IPS DF 6.9 (cell line): ENCODE measurements around the gene S100A13.
"Not testable (repeated sequence)": the region's sequence is repeated elsewhere in the genome, so short reads cannot be mapped to it uniquely, and the experiment has no call there.

Source experiments
- DNase-seq: peaks from one replicate; pipeline ENCODE4 v3.0.0-alpha.2; 2013; ENCODE audit warnings: low read depth, low spot score
- H3K27ac ChIP-seq: one replicate; pipeline ENCODE4 v1.5.1; 2013; ENCODE audit warnings: low read length, control low read depth
- H3K27me3 ChIP-seq: 2 replicates; pipeline ENCODE4 v1.6.1; 2013; ENCODE audit warnings: mild to moderate bottlenecking, low read length; ENCODE audit not compliant: control insufficient read depth, insufficient read depth
- H3K36me3 ChIP-seq: 2 replicates; pipeline ENCODE4 v1.6.1; 2013; ENCODE audit warnings: low read length; ENCODE audit not compliant: control insufficient read depth, insufficient read depth
- H3K4me1 ChIP-seq: 2 replicates; pipeline ENCODE4 v1.6.1; 2013; ENCODE audit warnings: low read length; ENCODE audit not compliant: control insufficient read depth, insufficient read depth
- H3K4me3 ChIP-seq: 2 replicates; pipeline ENCODE4 v1.5.1; 2013; ENCODE audit warnings: mild to moderate bottlenecking, low read length
- H3K9me3 ChIP-seq: 2 replicates; pipeline ENCODE4 v1.6.1; 2013; ENCODE audit warnings: low read length, inconsistent platforms; ENCODE audit not compliant: control insufficient read depth, insufficient read depth
- WGBS: extraction: QIAGEN DNeasy Blood & Tissue Kit; methylation state at CpG from one replicate; pipeline ENCODE4 v1.1.7; 2013; ENCODE audit warnings: mixed read lengths, missing lambda C conversion rate; ENCODE audit not compliant: insufficient read length, insufficient coverage; 5-methylcytosine and 5-hydroxymethylcytosine counted together

Gene S100A13

DNA sequence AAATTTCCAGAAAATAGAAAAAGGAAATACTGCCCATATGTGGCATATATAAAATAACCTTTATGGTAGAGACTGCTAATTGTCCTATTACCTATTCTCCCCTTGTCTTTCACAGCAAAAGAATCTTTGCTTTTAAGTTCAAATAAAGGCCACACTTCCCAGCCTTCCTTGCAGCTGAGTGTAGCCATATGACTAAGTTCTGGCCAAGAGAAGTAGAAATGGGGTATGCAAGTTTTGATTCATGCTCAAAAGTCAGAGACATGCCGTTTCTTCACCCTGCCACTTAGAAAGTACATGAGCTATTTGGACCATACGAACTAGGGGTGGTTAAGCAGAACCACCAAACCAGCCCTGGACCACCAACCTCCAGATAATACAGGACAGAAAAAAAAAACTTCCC lies 43.3 kb downstream of the S100A13 start:
- H3K36me3 ChIP-seq: no peaks in the 10 kb centered on the region
- no CpG with 5 or more reads among the region's 2 CpGs for WGBS
- DNase-seq: no peak
- no peaks in the 10 kb centered on the region for H3K9me3 ChIP-seq
- no peaks in the 10 kb centered on the region for H3K4me1 ChIP-seq
- H3K27me3 ChIP-seq: no peaks in the 10 kb centered on the region
- H3K27ac ChIP-seq: no peak overlapping the region
- no peak overlapping the region for H3K4me3 ChIP-seq

DNA sequence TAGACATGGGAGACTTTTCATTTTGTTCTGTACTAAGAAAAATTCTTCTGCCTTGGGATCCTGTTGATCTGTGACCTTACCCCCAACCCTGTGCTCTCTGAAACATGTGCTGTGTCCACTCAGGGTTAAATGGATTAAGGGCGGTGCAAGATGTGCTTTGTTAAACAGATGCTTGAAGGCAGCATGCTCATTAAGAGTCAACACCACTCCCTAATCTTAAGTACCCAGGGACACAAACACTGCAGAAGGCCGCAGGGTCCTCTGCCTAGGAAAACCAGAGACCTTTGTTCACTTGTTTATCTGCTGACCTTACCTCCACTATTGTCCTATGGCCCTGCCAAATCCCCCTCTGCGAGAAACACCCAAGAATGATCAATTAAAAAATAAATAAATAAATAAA lies 43.8 kb downstream of the S100A13 start:
- not testable (repeated sequence) for DNase-seq, H3K27me3 ChIP-seq
- WGBS: no CpG with 5 or more reads among the region's 3 CpGs

DNA sequence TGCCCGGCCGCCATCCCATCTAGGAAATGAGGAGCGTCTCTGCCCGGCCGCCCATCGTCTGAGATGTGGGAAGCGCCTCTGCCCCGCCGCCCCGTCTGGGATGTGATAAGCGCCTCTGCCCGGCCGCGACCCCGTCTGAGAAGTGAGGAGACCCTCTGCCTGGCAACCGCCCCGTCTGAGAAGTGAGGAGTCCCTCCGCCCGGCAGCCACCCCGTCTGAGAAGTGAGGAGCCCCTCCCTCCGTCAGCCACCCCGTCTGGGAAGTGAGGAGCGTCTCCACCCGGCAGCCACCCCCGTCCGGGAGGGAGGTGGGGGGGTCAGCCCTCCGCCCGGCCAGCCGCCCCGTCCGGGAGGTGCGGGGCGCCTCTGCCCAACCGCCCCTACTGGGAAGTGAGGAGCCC lies 44.5 kb downstream of the S100A13 start:
- not testable (repeated sequence) for DNase-seq, H3K4me3 ChIP-seq, H3K4me1 ChIP-seq, H3K27me3 ChIP-seq, H3K27ac ChIP-seq, H3K36me3 ChIP-seq, H3K9me3 ChIP-seq
- no CpG with 5 or more reads among the region's 34 CpGs for WGBS

More for the DNA sequence above, 43.8 kb downstream of the S100A13 start:
- not testable (repeated sequence) for H3K9me3 ChIP-seq, H3K27ac ChIP-seq, H3K36me3 ChIP-seq, H3K4me1 ChIP-seq, H3K4me3 ChIP-seq

DNA sequence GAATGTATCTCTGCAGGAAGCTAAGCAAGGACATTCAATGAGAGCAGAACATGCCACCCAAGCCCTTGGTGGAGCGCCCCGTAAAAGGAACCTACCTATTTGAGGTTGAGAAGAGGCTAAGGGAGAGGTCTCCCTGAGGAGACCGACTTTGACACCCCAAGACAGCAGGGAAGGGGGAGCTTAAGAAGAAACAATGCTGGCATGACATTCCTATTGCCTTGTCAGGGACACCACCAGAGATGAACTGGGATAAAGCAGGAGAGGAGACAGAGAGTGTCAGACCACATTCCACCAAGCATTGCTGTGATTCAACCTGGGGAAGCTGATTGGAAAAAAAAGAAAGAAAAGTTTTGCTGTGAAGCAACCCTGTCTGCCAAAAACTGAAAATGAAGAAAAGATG lies 48.4 kb downstream of the S100A13 start:
- Histone ChIP-seq H3K4me1 (no peaks in the 10 kb centered on the region), H3K27me3 (no peaks in the 10 kb centered on the region), H3K4me3 (no peak overlapping the region), H3K9me3 (no peaks in the 10 kb centered on the region), H3K27ac (no peak overlapping the region), H3K36me3 (no peaks in the 10 kb centered on the region)
- no peak for DNase-seq
- WGBS: no CpG with 5 or more reads among the region's 3 CpGs

DNA sequence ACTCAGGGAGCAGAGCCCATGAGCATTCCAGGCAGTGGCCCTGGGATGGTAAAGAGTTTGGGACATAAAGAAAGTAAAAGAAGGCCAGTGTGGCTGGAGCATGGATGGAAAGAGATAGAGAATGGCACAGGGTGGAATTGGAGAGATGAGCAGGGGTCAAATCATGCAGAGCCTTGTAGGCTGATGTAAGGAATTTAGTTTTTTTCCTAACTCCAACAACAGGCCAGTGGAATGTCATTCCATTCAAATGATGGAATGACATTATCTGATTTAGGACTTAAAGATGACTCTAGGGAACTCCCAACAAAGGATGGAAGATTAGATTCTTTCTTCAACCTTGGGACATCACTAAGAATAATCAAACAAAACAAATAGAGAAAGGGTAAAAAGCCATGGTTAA lies 48.8 kb downstream of the S100A13 start:
- DNase-seq: no peak
- Histone ChIP-seq H3K4me1 (no peaks in the 10 kb centered on the region), H3K27me3 (no peaks in the 10 kb centered on the region), H3K27ac (no peak overlapping the region), H3K36me3 (no peaks in the 10 kb centered on the region), H3K4me3 (no peak overlapping the region), H3K9me3 (no peaks in the 10 kb centered on the region)

DNA sequence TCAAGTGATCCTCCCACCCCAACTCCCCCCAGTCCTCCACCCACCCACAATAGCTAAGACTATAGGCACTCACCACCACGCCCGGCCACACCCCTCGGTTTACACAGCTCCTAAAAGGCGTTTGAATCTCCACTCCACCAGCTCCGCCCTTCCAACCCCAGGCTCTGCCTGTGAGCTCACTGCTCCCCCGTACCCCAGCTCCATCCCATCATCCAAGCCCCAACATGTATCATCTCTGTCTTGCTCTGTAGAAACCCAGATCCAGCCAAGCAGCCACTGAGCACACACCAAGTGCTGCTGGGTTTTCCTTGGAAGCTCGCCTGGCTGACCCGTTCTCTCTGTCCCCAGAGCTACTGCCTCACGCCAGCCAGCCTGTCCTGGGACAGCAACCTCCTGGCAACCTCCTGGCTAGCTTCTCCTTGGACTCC lies 49.7 kb downstream of the S100A13 start:
- Histone ChIP-seq H3K27ac (no peak overlapping the region), H3K4me1 (no peaks in the 10 kb centered on the region), H3K9me3 (no peaks in the 10 kb centered on the region), H3K36me3 (no peaks in the 10 kb centered on the region), H3K27me3 (no peaks in the 10 kb centered on the region), H3K4me3 (no peak overlapping the region)
- DNase-seq: no peak
- WGBS: no CpG with 5 or more reads among the region's 9 CpGs

DNA sequence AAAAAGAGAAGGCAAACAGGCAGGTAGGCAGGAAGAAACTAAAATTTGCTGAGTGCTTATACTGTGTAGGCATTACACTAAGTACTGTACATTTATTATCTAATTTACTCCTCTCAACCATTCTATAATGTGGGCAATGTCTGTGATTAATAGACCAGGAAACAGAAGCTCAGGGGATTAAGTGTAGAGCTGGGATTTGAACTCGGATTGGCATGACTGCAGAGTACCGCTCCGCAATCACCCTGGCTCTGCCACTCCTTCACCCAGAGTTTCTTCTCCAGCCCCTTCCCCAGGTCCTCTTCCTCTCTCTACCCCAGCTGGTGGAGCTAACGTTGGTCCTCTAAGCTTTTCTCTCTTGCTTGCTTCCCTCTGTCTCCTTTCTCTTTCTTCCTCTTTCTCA lies 50.2 kb downstream of the S100A13 start:
- Histone ChIP-seq H3K4me1 (no peaks in the 10 kb centered on the region), H3K9me3 (no peaks in the 10 kb centered on the region), H3K36me3 (no peaks in the 10 kb centered on the region), H3K4me3 (no peak overlapping the region), H3K27ac (no peak overlapping the region), H3K27me3 (no peaks in the 10 kb centered on the region)
- no peak for DNase-seq
- WGBS: no CpG with 5 or more reads among the region's 4 CpGs

DNA sequence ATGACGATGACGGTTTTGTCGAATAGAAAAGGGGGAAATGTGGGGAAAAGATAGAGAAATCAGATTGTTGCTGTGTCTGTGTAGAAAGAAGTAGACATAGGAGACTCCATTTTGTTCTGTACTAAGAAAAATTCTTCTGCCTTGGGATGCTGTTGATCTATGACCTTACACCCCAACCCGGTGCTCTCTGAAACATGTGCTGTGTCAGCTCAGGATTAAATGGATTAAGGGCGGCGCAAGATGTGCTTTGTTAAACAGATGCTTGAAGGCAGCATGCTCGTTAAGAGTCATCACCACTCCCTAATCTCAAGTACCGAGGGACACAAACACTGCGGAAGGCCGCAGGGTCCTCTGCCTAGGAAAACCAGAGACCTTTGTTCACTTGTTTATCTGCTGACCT lies 51.8 kb downstream of the S100A13 start:
- H3K36me3 ChIP-seq, H3K9me3 ChIP-seq, H3K4me3 ChIP-seq, H3K27ac ChIP-seq, H3K4me1 ChIP-seq, H3K27me3 ChIP-seq, DNase-seq: not testable (repeated sequence)
- no CpG with 5 or more reads among the region's 10 CpGs for WGBS

DNA sequence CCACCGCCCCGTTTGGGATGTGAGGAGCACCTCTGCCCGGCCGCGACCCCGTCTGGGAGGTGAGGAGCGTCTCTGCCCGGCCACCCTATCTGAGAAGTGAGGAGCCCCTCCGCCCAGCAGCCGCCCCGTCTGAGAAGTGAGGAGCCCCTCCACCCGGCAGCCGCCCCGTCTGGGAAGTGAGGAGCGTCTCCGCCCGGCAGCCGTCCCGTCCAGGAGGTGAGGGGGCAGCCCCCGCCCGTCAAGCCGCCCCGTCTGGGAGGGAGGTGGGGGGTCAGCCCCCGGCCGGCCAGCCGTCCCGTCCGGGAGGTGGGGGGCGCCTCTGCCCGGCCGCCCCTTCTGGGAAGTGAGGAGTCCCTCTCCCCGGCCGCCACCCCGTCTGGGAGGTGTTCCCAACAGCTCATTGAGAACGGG lies 52.2 kb downstream of the S100A13 start:
- not testable (repeated sequence) for H3K27me3 ChIP-seq, H3K27ac ChIP-seq, H3K9me3 ChIP-seq, H3K36me3 ChIP-seq, H3K4me1 ChIP-seq, H3K4me3 ChIP-seq, DNase-seq
- no CpG with 5 or more reads among the region's 35 CpGs for WGBS

DNA sequence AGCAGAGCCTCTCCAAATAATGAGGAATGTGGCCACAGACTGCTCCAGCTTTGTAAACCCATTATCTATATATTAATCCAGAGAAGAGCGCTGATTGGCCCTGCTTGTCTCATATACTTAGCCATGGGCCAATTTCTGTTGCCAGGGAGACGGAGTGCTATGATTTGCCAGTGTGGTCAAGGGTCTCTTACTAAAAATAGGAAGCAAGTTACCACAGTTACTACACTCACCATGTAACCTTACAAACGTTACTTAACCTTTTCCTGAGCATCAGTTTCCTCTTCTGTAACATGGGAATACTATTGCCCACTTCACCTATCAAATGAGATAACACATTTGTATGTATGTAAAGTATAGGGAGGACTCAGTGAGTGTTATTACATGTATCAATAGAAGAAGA lies 54.0 kb downstream of the S100A13 start:
- WGBS: no CpG with 5 or more reads among the region's 3 CpGs
- no peaks in the 10 kb centered on the region; the same call in 1 of the 2 replicates for H3K4me1 ChIP-seq
- no peak overlapping the region for H3K4me3 ChIP-seq
- no peak for DNase-seq
- H3K27me3 ChIP-seq: no peaks in the 10 kb centered on the region
- H3K9me3 ChIP-seq: no peaks in the 10 kb centered on the region
- no peak overlapping the region for H3K27ac ChIP-seq
- no peaks in the 10 kb centered on the region for H3K36me3 ChIP-seq

DNA sequence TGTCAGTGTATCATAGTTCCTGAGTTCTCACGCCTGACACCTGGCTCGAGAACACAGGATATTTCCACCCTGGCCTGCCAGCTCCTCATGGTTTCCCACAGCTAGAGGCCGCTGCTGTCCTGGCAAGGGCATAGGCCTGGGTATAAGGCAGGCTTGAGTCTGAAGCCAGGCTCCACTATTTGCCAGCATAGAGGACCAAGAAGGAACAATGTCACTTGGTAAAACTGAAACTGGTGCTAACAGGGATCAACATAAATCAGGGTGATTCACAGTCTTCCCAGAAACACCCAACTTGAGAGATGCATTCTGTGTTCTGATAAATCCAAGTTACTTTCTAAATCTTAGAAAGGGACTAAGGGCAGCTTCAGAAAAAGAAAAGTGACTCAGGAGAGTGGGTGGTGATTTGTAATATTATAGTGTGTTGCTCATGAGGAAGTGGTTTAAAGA lies 54.7 kb downstream of the S100A13 start:
- no CpG with 5 or more reads among the region's 3 CpGs for WGBS
- peaks cover 7% of the 10 kb centered on the region for H3K4me1 ChIP-seq
- DNase-seq: no peak

More for the DNA sequence above, 54.7 kb downstream of the S100A13 start:
- H3K9me3 ChIP-seq: no peaks in the 10 kb centered on the region
- no peak overlapping the region for H3K27ac ChIP-seq
- no peaks in the 10 kb centered on the region for H3K36me3 ChIP-seq
- H3K4me3 ChIP-seq: no peak overlapping the region
- H3K27me3 ChIP-seq: no peaks in the 10 kb centered on the region
